Measurements from ENCODE around the gene MISP3. TPM values are rescaled to one million over a fixed set of nuclear protein-coding genes. Genes with fewer than 3 reads are reported as not detected.
A peak's percentile ranks its signal among the peaks of the same experiment; 100 is the strongest.

The MISP3 gene
- total RNA-seq, 2 donors from 2014 or later, result 1.5 to 4.1 TPM

DNA sequence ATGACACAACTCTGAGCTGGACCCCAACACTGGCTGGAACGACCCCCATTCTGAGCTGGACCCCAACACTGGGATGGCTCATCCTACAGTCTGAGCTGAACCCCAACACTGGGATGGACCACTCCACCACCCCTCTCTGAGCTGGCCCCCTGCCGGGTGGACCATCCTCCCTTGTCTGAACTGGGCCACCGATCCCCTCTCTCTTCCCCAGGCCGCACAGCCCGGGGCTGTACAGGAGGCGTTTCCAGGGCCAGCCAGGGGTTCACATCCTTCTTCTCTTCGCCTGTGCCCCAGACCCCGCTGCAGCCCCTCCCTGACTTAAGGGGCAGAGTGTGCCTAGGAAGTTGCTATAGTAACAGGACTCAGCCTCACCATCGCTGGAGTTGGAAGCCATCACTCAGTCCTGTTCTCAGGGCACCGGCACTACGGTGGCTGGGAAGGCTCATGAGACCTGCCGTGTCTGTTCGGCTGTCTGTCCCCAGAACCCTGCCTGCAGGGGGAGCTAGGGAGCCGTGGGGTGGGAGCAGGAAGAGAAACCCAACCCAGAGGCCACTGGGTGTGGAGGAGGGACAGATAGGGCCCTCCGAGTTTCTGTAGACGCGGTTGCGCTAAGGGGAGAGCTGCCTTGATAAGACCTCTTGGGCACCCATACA lies 41.3 kb downstream of the MISP3 start:
- no peak overlapping the region for H3K27ac Mint-ChIP-seq
- H3K4me3 Mint-ChIP-seq, result no peak overlapping the region
- H3K27me3 Mint-ChIP-seq, result no peaks in the 10 kb centered on the region
- no peaks in the 10 kb centered on the region for H3K9me3 Mint-ChIP-seq
- no peak for ATAC-seq (replicated peaks)
- H3K36me3 Mint-ChIP-seq (ENCODE audit: low read depth), result no peaks in the 10 kb centered on the region
- H3K4me1 Mint-ChIP-seq, result peaks cover 24% of the 10 kb centered on the region

DNA sequence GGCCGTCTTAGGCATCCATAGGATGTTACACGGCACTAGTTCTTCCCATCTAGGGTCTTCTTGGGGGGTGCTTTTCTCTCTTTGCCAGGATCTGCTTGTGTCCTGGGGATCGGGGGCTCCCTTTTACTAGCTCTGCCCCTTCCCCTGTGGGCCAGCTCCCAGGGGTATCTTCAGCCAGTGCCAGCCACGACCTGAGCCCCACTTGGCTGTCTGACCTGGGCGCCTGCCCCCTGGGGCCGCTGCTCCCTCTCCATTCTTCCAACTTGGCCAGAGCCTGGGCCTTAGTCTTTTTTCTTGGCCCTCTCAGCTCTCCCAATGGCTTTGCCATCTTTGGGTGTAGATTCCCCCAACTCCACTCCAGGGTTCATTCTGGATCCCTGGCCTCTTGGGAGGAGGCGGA lies 41.9 kb downstream of the MISP3 start:
- no peak overlapping the region for H3K4me3 Mint-ChIP-seq
- no peak for ATAC-seq (replicated peaks)
- H3K4me1 Mint-ChIP-seq, result peaks cover 27% of the 10 kb centered on the region
- H3K27ac Mint-ChIP-seq, result no peak overlapping the region
- no peaks in the 10 kb centered on the region for H3K27me3 Mint-ChIP-seq
- H3K36me3 Mint-ChIP-seq (ENCODE audit: low read depth), result no peaks in the 10 kb centered on the region
- no peaks in the 10 kb centered on the region for H3K9me3 Mint-ChIP-seq

- Mint-ChIP-seq H3K27me3 (no peaks in the 10 kb centered on the region), H3K4me1 (peaks cover 27% of the 10 kb centered on the region), H3K27ac (no peak overlapping the region), H3K36me3 (ENCODE audit: low read depth) (no peaks in the 10 kb centered on the region), H3K9me3 (no peaks in the 10 kb centered on the region), H3K4me3 (no peak overlapping the region)
- no peak for ATAC-seq (replicated peaks)
Observed at GRCh38 chr19:14114854-14115253, 42.3 kb downstream of the MISP3 start.

DNA sequence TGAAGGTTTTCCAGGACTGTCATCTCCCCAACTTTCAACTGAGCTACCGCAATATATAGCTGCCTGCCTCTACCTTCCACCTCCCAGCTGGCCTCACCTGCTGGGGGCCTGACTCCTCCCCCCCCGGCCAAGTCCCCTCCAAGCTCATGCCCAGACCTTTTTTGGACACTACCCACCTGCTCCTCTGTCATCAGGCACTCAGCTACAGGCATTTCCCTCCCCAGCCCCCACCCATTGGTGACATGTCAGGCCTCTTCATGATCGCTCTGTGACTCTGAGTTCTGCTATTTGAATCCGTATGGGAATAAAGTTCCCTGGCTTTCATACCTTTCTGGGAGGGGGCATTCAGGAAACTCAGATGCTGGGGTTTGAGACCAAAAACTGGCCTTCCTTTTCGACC lies 43.2 kb downstream of the MISP3 start:
- H3K36me3 Mint-ChIP-seq (ENCODE audit: low read depth), result no peaks in the 10 kb centered on the region
- H3K27me3 Mint-ChIP-seq, result no peaks in the 10 kb centered on the region
- H3K9me3 Mint-ChIP-seq, result no peaks in the 10 kb centered on the region
- H3K4me3 Mint-ChIP-seq, result peak overlapping the region; percentile 81
- H3K27ac Mint-ChIP-seq, result no peak overlapping the region
- peaks cover 27% of the 10 kb centered on the region for H3K4me1 Mint-ChIP-seq
- ATAC-seq (replicated peaks), result no peak

- H3K9me3 Mint-ChIP-seq, result no peaks in the 10 kb centered on the region
- no peaks in the 10 kb centered on the region for H3K27me3 Mint-ChIP-seq
- H3K36me3 Mint-ChIP-seq (ENCODE audit: low read depth), result peaks cover 4% of the 10 kb centered on the region
- H3K4me3 Mint-ChIP-seq, result peak overlapping the region; percentile 81
- no peak for ATAC-seq (replicated peaks)
- H3K27ac Mint-ChIP-seq, result peak overlapping the region; percentile 75
- H3K4me1 Mint-ChIP-seq, result peaks cover 27% of the 10 kb centered on the region
Observed at GRCh38 chr19:14116525-14116917, 43.9 kb downstream of the MISP3 start.

- H3K9me3 Mint-ChIP-seq, result no peaks in the 10 kb centered on the region
- H3K4me1 Mint-ChIP-seq, result peaks cover 27% of the 10 kb centered on the region
- no peaks in the 10 kb centered on the region for H3K27me3 Mint-ChIP-seq
- H3K4me3 Mint-ChIP-seq, result peak overlapping the region; percentile 81
- peak; percentile 2 for ATAC-seq (replicated peaks)
- H3K27ac Mint-ChIP-seq, result peak overlapping the region; percentile 75
- H3K36me3 Mint-ChIP-seq (ENCODE audit: low read depth), result peaks cover 6% of the 10 kb centered on the region
Observed at GRCh38 chr19:14116918-14117578, 44.5 kb downstream of the MISP3 start.

DNA sequence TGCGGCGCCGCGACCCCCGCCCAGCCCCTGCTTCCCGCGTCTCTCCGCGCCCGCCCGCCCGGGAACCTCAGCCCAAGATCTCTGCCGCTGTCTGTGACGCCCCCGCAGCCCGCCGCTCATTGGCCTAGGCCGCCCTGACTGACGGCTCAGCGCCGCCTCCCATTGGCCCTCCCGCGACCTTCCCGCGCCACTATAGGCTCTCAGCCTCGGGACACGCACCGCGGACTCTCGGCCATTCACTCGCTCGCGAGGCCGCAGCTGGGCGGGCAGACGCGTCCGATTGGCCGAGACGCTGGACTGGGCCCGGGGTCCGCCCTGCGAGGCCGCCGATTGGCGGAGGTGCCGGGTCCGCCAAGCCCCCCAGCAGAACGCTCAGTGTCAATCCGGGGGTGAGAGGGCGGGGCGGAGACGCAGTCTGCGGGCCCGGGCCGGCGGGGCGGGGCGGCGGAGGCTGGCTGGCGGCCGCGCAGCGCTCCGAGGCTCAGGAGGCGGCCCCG lies 45.1 kb downstream of the MISP3 start, which contains the start of gene PRKACA:
PRKACA (minus strand) TSS at position 95 of the 497 bp plus-strand sequence. CDS start 215 bp downstream, outside the sequence.
- Mint-ChIP-seq H3K4me1 (peaks cover 27% of the 10 kb centered on the region), H3K9me3 (no peaks in the 10 kb centered on the region), H3K36me3 (ENCODE audit: low read depth) (peaks cover 6% of the 10 kb centered on the region), H3K27ac (peak within 1 kb of the TSS; percentile 87), H3K4me3 (peak within 1 kb of the TSS; percentile 88), H3K27me3 (no peaks in the 10 kb centered on the region)
- ATAC-seq (replicated peaks), result peak; percentile 96

DNA sequence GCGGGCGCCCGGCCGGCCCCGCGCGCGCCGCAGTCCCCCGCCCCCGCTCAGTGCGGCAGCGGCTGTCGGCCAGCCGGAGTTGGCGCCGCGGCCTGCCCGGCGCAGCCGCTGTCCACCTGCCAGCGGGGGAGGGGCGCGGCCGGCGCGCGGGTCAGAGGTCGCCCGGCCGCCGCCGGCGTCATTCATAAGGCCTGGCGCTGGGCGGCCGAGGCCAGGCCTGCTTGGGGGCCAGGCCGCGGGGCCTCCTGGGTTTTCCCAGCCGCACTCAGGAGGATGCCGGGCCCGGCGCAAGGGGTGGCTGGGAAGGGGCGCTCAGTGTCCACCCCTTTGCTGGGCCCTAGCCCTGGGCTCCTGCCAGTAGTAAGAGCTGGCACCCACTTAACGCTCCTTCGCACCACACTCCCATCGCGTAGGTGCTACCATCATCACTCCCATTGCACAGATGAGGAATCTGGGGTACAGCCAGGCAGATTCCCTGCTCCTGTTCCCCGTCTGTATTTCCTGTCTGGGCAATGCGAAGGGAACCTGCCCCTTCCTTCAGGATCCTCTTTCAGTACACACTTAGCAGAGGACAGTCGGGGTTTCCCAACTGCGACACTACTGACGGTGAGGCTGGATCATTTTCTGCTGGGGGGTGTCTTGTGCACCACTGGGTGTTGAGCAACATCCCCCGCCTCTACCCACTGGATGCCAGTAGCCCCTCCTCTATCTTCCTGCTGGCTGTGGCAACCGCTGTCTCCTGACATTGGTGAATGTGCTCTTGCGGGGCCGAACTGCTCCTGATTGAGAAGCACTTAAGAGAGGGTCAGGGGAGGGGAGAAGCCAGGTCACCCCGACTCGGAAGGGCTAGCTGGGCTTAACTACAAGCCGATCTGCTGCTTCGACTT lies 45.8 kb downstream of the MISP3 start:
- peak overlapping the region; percentile 88 for H3K4me3 Mint-ChIP-seq
- peaks cover 27% of the 10 kb centered on the region for H3K4me1 Mint-ChIP-seq
- H3K27ac Mint-ChIP-seq, result peak overlapping the region; percentile 87
- H3K9me3 Mint-ChIP-seq, result no peaks in the 10 kb centered on the region
- H3K27me3 Mint-ChIP-seq, result no peaks in the 10 kb centered on the region
- no peak for ATAC-seq (replicated peaks)
- peaks cover 12% of the 10 kb centered on the region for H3K36me3 Mint-ChIP-seq (ENCODE audit: low read depth)

DNA sequence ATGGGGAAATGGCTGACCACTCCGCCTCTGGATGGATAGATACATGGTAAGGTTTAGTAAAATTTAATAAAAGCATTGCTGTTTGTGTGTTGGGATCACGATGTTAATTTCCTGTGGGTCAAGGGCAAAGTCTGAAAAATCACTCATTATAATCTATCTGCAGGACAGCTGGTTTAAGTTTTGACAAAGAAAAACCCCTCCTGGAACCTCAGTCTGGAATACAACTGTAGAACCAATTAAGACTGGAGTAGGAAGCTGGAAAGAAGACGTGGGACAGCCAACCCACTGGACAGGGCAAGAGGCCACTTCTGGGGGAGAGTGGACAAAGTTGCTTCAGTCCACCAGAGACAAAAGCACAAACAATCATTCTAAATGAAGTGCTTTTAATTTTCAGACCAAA lies 46.6 kb downstream of the MISP3 start:
- Mint-ChIP-seq H3K4me1 (peaks cover 22% of the 10 kb centered on the region), H3K4me3 (peak overlapping the region; percentile 88), H3K36me3 (ENCODE audit: low read depth) (peaks cover 12% of the 10 kb centered on the region), H3K27ac (peak overlapping the region; percentile 87), H3K27me3 (no peaks in the 10 kb centered on the region), H3K9me3 (no peaks in the 10 kb centered on the region)
- ATAC-seq (replicated peaks), result no peak

DNA sequence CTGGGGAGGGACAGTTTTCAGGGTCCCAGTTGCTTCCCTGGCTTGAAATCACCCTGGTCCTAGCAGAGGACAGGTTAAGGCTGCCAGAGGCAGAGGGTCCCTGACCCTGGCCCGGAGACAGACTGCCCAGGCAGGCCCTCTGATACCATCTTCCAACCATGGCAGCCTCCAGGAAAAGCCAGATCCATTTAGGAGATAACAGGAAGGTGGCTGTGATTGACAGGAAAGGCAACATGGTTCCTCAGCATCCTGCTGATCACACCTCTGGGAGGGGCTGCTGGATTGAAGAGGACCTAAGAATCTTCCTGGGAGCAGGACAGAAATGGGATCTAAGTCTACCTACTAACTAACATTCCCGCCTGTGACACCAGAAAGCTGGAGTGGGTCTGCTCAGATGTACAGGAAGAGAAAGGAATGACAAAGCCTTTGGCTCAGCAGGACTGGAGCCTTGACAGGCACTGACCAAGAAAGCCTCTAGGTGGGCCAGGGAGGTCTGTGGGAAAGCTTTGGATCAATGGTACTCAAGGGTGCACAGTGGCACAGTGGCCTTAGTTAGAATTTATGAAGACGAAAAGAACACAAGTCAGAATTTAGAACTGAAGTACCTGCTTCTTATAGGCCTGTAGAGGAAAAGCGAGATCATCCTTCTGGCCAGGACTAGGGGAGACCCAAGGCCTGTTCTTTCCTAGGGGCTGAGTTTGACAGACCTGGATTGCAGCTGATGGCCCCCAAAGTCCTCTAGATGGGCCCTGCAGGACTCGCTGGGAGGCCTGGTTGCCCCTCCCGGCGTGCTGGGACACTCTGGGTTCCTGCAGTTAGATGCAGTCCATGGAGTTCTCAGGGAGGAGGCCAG lies 47.3 kb downstream of the MISP3 start:
- ATAC-seq (replicated peaks), result no peak
- Mint-ChIP-seq H3K36me3 (ENCODE audit: low read depth) (peaks cover 18% of the 10 kb centered on the region), H3K4me3 (no peak overlapping the region), H3K27ac (peak overlapping the region; percentile 20), H3K4me1 (peaks cover 22% of the 10 kb centered on the region), H3K9me3 (no peaks in the 10 kb centered on the region), H3K27me3 (no peaks in the 10 kb centered on the region)

DNA sequence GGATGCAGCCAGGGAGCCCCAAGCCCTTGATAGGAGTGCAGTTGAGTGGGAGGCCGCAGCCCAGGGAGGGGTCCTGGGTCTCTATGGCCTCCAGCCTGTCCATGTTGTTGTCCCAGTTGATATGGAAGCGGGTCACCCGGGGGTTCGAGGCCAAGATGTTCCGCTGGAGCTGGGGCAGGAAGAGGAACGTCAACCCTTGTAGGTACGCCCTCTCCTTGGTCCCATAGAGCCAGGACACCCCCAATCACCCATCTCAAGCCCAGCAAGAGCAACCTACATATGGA lies 47.9 kb downstream of the MISP3 start:
- ATAC-seq (replicated peaks), result no peak
- peaks cover 24% of the 10 kb centered on the region for H3K36me3 Mint-ChIP-seq (ENCODE audit: low read depth)
- peaks cover 22% of the 10 kb centered on the region for H3K4me1 Mint-ChIP-seq
- H3K9me3 Mint-ChIP-seq, result no peaks in the 10 kb centered on the region
- no peaks in the 10 kb centered on the region for H3K27me3 Mint-ChIP-seq
- H3K4me3 Mint-ChIP-seq, result no peak overlapping the region
- no peak overlapping the region for H3K27ac Mint-ChIP-seq

DNA sequence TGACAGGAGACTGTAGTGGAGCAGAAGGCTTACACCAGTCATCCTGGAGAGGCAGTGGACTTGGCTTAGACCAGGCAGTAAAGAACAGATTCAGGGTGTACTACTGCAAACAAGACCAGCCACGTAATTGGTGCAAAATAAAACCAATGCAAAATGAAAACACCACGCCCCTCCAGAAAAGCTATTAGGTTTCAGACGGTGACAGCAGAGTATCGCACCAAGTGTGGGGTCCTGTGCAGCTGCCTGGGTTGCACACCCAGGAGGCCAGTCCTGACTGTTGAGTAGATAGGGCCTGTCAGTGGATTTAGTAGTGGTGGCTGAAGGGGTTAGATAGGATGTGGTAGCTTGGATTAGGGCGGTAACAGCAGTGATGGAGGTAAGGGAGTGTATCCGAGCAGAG lies 50.3 kb downstream of the MISP3 start:
- H3K4me1 Mint-ChIP-seq, result peaks cover 8% of the 10 kb centered on the region
- ATAC-seq (replicated peaks), result no peak
- peaks cover 32% of the 10 kb centered on the region for H3K36me3 Mint-ChIP-seq (ENCODE audit: low read depth)
- H3K4me3 Mint-ChIP-seq, result no peak overlapping the region
- H3K9me3 Mint-ChIP-seq, result no peaks in the 10 kb centered on the region
- H3K27ac Mint-ChIP-seq, result no peak overlapping the region
- no peaks in the 10 kb centered on the region for H3K27me3 Mint-ChIP-seq

Data from activated T-helper 17 cell treated with anti-CD3 and anti-CD28 coated beads, Interleukin-2, amount 50 U/mL, for 72 hours (primary cell).